H9 (cell line): Measurements from ENCODE around the gene MOCS2. TPM values are rescaled to one million over a fixed set of nuclear protein-coding genes. Genes with fewer than 3 reads are reported as not detected.
A peak's percentile ranks its signal among the peaks of the same experiment; 100 is the strongest.

Experiments used
- DNase-seq: peaks from one replicate; pipeline ENCODE4 v3.0.0-alpha.2; 2017
- H2AFZ ChIP-seq: one replicate; pipeline ENCODE4 v1.6.1; 2013; ENCODE audit warnings: mild to moderate bottlenecking, low read length, control low read depth, moderate library complexity
- H2AK5ac ChIP-seq: 2 replicates; pipeline ENCODE4 v1.6.1; 2013; ENCODE audit warnings: low read length, control low read depth, mixed read lengths; ENCODE audit not compliant: insufficient read length
- H2BK120ac ChIP-seq: one replicate; pipeline ENCODE4 v1.6.1; 2013; ENCODE audit warnings: low read depth, mild to moderate bottlenecking, low read length, control low read depth, inconsistent platforms; ENCODE audit not compliant: poor library complexity, severe bottlenecking
- H2BK12ac ChIP-seq: 2 replicates; pipeline ENCODE4 v1.6.1; 2013; ENCODE audit warnings: low read length, control low read depth, mixed read lengths, low read depth; ENCODE audit not compliant: insufficient read length
- H2BK15ac ChIP-seq: 2 replicates; pipeline ENCODE4 v1.6.1; 2013; ENCODE audit warnings: low read depth, low read length, control low read depth
- H2BK20ac ChIP-seq: one replicate; pipeline ENCODE4 v1.6.1; 2013; ENCODE audit warnings: low read depth, mild to moderate bottlenecking, low read length, control low read depth, inconsistent platforms; ENCODE audit not compliant: poor library complexity, severe bottlenecking
- H2BK5ac ChIP-seq: 2 replicates; pipeline ENCODE4 v1.6.1; 2013; ENCODE audit warnings: low read length, control low read depth, mixed read lengths; ENCODE audit not compliant: insufficient read length
- H3K14ac ChIP-seq: 2 replicates; pipeline ENCODE4 v1.6.1; 2013; ENCODE audit warnings: low read length, control low read depth; ENCODE audit not compliant: insufficient read depth
- H3K18ac ChIP-seq: 2 replicates; pipeline ENCODE4 v1.6.1; 2013; ENCODE audit warnings: low read depth, mild to moderate bottlenecking, mixed read lengths, low read length, control low read depth; ENCODE audit not compliant: insufficient read length
- H3K23ac ChIP-seq: 2 replicates; pipeline ENCODE4 v1.6.1; 2013; ENCODE audit warnings: low read length, control low read depth, mixed read lengths, low read depth; ENCODE audit not compliant: insufficient read length
- H3K23me2 ChIP-seq: 2 replicates; pipeline ENCODE4 v1.6.1; 2013; ENCODE audit warnings: low read depth, mild to moderate bottlenecking, mixed read lengths, low read length, control low read depth; ENCODE audit not compliant: insufficient read length, poor library complexity, severe bottlenecking
- H3K27ac ChIP-seq: 2 replicates; pipeline ENCODE4 v1.5.1; 2013; ENCODE audit warnings: low read length, control low read depth, mixed read lengths, low read depth; ENCODE audit not compliant: insufficient read length
- H3K27me3 ChIP-seq: 2 replicates; pipeline ENCODE4 v1.6.1; 2013; ENCODE audit warnings: low read length, control low read depth, inconsistent platforms; ENCODE audit not compliant: insufficient read depth
- H3K4ac ChIP-seq: 2 replicates; pipeline ENCODE4 v1.6.1; 2013; ENCODE audit warnings: low read depth, mild to moderate bottlenecking, control low read depth, inconsistent platforms, low read length, moderate library complexity
- H3K4me1 ChIP-seq: 2 replicates; pipeline ENCODE4 v1.6.1; 2013; ENCODE audit warnings: low read length, control low read depth, inconsistent platforms; ENCODE audit not compliant: insufficient read depth
- H3K4me2 ChIP-seq: 2 replicates; pipeline ENCODE4 v1.6.1; 2013; ENCODE audit warnings: low read length, control low read depth, mixed read lengths; ENCODE audit not compliant: insufficient read length, insufficient read depth
- H3K56ac ChIP-seq: 2 replicates; pipeline ENCODE4 v1.6.1; 2013; ENCODE audit warnings: low read depth, mild to moderate bottlenecking, mixed read lengths, low read length, control low read depth; ENCODE audit not compliant: insufficient read length
- H3K79me1 ChIP-seq: 2 replicates; pipeline ENCODE4 v1.6.1; 2013; ENCODE audit warnings: low read depth, mild to moderate bottlenecking, moderate library complexity, low read length, control low read depth, inconsistent platforms; ENCODE audit not compliant: insufficient read depth, poor library complexity, severe bottlenecking
- H3K79me2 ChIP-seq: 2 replicates; pipeline ENCODE4 v1.6.1; 2013; ENCODE audit warnings: low read length, control low read depth, inconsistent platforms; ENCODE audit not compliant: insufficient read depth
- H3K9ac ChIP-seq: 2 replicates; pipeline ENCODE4 v1.6.1; 2013; ENCODE audit warnings: low read length, control low read depth, mixed read lengths; ENCODE audit not compliant: insufficient read length; ENCODE audit errors: extremely low read depth
- H3K9me3 ChIP-seq: one replicate; pipeline ENCODE4 v1.6.1; 2013; ENCODE audit warnings: low read depth, low read length, inconsistent platforms; ENCODE audit not compliant: control insufficient read depth
- H3T11ph ChIP-seq: one replicate; pipeline ENCODE4 v1.6.1; 2013; ENCODE audit warnings: mild to moderate bottlenecking, low read length, control low read depth, inconsistent platforms
- H4K20me1 ChIP-seq: one replicate; pipeline ENCODE4 v1.6.1; 2013; ENCODE audit not compliant: control insufficient read depth, insufficient read length, insufficient read depth
- H4K5ac ChIP-seq: 2 replicates; pipeline ENCODE4 v1.6.1; 2013; ENCODE audit warnings: low read depth, mild to moderate bottlenecking, mixed read lengths, low read length, control low read depth; ENCODE audit not compliant: insufficient read length
- H4K8ac ChIP-seq: replicated peaks from 2 replicates; pipeline ENCODE4 v1.6.1; 2013; ENCODE audit warnings: low read length, control low read depth, mixed read lengths, low read depth; ENCODE audit not compliant: insufficient read length
- H4K91ac ChIP-seq: 2 replicates; pipeline ENCODE4 v1.6.1; 2013; ENCODE audit warnings: low read depth, mild to moderate bottlenecking, moderate library complexity, mixed read lengths, low read length, control low read depth; ENCODE audit not compliant: insufficient read length
- H3K27ac Mint-ChIP-seq, 3 experiments: 2 replicates in 2 of 3; 3 replicates in 1 of 3; pipeline ENCODE4 v1.8.0; 2020 to 2021; ENCODE audit warnings: mixed read lengths in 3 of 3, mild to moderate bottlenecking in 1 of 3, moderate library complexity in 1 of 3
- H3K27me3 Mint-ChIP-seq: 2 replicates; pipeline ENCODE4 v1.8.0; 2021; ENCODE audit warnings: low read depth, mild to moderate bottlenecking, moderate library complexity, mixed read lengths
- H3K36me3 Mint-ChIP-seq, 3 experiments: 2 replicates in 2 of 3; 3 replicates in 1 of 3; pipeline ENCODE4 v1.8.0; 2020 to 2021; ENCODE audit warnings: low read depth in 3 of 3, mixed read lengths in 3 of 3; ENCODE audit not compliant: insufficient read depth in 1 of 3
- H3K4me1 Mint-ChIP-seq, 2 experiments: 2 replicates each; pipeline ENCODE4 v1.8.0; 2020; ENCODE audit warnings: mixed read lengths in 2 of 2
- H3K4me3 Mint-ChIP-seq, 2 experiments: 2 replicates in 1 of 2; 3 replicates in 1 of 2; pipeline ENCODE4 v1.8.0; 2020 to 2021; ENCODE audit warnings: mild to moderate bottlenecking in 2 of 2, mixed read lengths in 2 of 2, moderate library complexity in 1 of 2
- H3K9me3 Mint-ChIP-seq, 2 experiments: 2 replicates in 1 of 2; 3 replicates in 1 of 2; pipeline ENCODE4 v1.8.0; 2020; ENCODE audit warnings: mild to moderate bottlenecking in 2 of 2, mixed read lengths in 2 of 2, moderate library complexity in 1 of 2
- CTCF ChIP-seq: fragments of 200-600 bp; sonication (generic); conservative IDR thresholded peaks from 3 replicates; pipeline ENCODE4 v1.8.0; 2021; ENCODE audit warnings: antibody characterized with exemption, mild to moderate bottlenecking
- total RNA-seq: library from RNA; stranded (reverse); gene quantifications from 2 replicates; pipeline ENCODE4 v1.2.1, GENCODE V29; 2021

MOCS2 gene
- total RNA-seq, 1 experiment from 2014 or later = 24.8 TPM

- H2AFZ ChIP-seq = no peak overlapping the region
- H3K18ac ChIP-seq = no peak overlapping the region
- no peak overlapping the region for H2BK12ac ChIP-seq
- H4K5ac ChIP-seq = no peak overlapping the region
- H2BK15ac ChIP-seq = no peak overlapping the region
- H3K23ac ChIP-seq = no peak overlapping the region
- no peak overlapping the region for H3K27ac ChIP-seq
- H3K9me3 ChIP-seq = no peaks in the 10 kb centered on the region
- Mint-ChIP-seq H3K4me1 (peaks cover 11 to 17% of the 10 kb centered on the region in 2 experiments), H3K27ac (no peak overlapping the region), H3K9me3 (no peaks in the 10 kb centered on the region; a peak in 1 of 5 replicates), H3K27me3 (no peaks in the 10 kb centered on the region), H3K36me3 (no peaks in the 10 kb centered on the region), H3K4me3 (no peak overlapping the region)
- no peaks in the 10 kb centered on the region for H3K27me3 ChIP-seq
- H3K14ac ChIP-seq = no peak overlapping the region
- no peak overlapping the region for H2BK20ac ChIP-seq
- no peak overlapping the region for H4K91ac ChIP-seq
- H3K4me1 ChIP-seq = peaks cover 3% of the 10 kb centered on the region; the same call in 1 of the 2 replicates
- TF ChIP-seq CTCF = peak; percentile 58
- no peak overlapping the region for H2AK5ac ChIP-seq
- peaks cover 6% of the 10 kb centered on the region for H3K23me2 ChIP-seq
- no peak overlapping the region for H3K9ac ChIP-seq
- no peak overlapping the region for H3T11ph ChIP-seq
- no peak overlapping the region for H3K56ac ChIP-seq
- H3K79me1 ChIP-seq = no peaks in the 10 kb centered on the region
- no peaks in the 10 kb centered on the region for H3K79me2 ChIP-seq
- no peak overlapping the region for H3K4me2 ChIP-seq
- H3K4ac ChIP-seq = no peak overlapping the region
- no peak for DNase-seq
- H4K8ac ChIP-seq = no peak overlapping the region
- H2BK5ac ChIP-seq = no peak overlapping the region
- no peak overlapping the region for H2BK120ac ChIP-seq
- no peaks in the 10 kb centered on the region for H4K20me1 ChIP-seq
These were observed 5.4 kb upstream of the MOCS2 start for GRCh38 chr5:53114988-53115387.
